HG02588 (cell line): ENCODE data around the gene SLC38A1.
"Not testable (repeated sequence)": the region's sequence is repeated elsewhere in the genome, so short reads cannot be mapped to it uniquely, and the experiment has no call there.

Experiments
- ATAC-seq: cut with Tn5 transposase; IDR thresholded peaks from one replicate; pipeline ENCODE4 v1.9.1; 2021; ENCODE audit warnings: mild to moderate bottlenecking, moderate library complexity; ENCODE audit not compliant: unreplicated experiment

The SLC38A1 gene

DNA sequence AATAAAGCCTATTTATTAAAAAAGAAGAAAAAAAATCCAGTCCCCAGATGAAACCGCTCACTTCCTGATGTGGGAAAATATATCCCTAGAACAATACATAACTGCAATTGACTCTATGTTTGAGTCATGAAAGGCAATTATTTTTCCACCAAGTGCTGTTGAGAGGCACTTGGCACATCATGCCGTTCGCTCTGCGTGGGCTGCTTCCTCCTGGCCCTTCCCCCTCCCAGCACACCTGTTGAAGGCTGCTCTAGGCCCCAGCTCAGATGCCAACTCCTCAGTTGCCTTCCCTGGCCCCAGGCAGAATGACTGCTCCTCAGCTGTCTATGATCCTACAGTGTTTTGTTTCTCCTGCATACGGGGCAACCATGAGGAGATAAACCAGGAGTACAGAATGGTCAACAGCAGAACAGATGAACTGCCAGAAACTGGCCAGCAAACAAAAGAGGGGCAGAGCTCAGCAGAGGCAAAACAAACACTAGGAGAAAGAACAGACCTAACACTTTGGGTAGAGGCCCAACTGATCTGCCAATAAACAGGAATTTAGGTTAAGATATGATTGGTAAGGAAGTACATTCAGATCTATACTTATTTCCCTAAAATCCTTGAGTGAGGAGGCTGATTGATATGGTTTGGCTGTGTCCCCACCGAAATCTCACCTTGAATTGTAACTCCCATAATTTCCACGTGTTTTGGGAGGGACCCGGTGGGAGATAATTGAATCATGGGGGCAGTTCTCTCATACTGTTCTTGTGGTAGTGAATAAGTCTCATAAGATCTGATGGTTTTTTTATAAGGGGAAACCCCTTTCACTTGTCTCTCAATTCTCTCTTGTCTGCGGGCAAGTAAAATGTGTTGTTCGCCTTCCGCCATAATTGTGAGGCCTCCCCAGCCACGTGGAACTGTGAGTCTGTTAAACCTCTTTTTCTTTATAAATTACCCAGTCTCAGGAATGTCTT, 58.6 kb downstream of the SLC38A1 start:
- peak; percentile 61 for ATAC-seq

DNA sequence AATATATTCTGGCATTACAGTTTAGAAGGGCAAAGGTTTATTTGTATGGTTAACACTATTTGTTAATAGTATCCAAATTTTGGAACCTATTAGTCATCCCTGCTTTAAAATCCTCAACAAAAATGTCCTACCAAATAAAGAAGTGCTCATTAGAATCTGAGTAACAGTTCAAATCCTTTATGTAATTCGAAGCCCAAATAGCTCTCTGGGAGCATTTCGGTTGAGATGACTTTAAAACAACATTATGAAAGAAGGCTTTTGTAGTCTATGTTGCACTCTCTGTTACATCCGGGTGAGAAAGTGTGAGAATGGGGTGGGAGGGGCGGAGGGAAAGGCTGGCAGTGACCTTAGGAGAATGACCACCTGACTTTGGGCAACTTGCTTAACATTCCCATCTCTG, 59.7 kb downstream of the SLC38A1 start:
- ATAC-seq, result no peak

DNA sequence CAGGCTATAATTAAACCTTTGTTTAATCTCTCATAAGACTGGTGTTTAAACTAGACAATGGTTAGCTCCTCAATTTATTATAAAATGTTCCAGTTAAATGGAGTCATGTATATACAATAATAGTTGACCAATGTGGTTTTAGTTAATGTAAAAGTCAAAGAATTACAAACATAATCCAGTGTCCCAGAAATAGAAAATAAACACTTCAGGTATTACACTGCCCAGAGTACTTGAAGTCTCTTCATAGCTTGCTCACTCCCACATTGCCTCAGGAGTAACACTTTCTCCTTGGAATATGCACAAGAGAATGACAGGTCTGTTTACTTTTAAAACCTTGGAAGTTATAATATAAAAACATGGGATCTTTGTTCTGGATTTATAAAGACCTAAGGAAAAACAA, 60.5 kb downstream of the SLC38A1 start:
- ATAC-seq, result no peak

DNA sequence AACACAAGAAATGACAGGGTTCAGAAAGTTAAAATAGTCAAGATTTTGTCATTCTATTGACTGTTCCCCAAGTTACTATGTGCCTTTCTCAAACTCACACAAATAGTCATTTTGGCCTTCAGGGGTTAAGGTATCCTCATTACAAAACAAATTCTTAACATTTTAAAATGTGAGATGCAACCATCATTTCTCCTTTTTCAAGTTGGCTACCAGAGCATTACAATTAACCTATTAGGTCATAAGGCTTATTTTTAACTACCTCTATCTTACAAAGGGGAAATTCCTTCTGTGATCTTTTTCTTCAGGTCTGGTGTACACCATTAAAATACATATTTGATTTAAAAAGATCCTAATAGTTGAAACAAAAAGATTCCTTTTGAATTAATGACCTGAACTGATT, 61.2 kb downstream of the SLC38A1 start:
- ATAC-seq, result no peak

DNA sequence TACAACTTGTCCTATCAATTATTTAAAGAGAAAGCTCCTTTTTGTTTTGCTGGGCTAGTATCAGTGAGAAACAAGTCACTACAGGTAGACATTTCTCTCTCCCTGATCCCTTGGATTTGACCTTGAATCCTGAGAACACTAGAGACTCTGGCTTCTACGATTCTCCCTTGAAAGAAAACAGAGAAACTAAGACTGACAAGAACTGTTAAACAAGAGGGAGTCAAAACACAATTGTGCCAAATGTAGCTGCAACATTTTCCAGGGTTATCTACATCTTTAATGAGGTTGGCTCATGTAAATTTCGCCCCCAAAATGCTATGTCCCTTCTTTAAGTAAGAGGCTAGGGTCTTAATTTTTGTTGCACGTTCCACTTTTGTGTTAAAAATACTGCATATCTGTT, 62.4 kb downstream of the SLC38A1 start:
- no peak for ATAC-seq

DNA sequence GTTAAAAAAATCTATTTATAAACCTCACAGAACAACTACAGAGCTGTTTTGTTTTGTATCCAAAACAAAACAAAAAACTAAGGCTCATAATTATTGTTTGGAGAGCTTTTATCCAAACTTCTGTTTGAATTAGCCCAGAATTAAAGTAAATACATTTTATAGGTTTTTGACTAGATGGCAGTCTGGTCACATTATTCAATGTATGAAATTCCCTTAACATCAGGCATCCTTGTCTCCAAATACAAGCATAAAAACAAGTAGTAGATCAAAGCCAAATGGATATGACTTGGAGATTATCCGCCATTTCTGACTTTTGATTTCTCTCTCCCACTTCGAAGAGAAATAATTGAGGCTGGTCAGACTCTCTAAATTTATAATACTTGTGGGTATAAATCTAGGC, 63.5 kb downstream of the SLC38A1 start:
- no peak for ATAC-seq

DNA sequence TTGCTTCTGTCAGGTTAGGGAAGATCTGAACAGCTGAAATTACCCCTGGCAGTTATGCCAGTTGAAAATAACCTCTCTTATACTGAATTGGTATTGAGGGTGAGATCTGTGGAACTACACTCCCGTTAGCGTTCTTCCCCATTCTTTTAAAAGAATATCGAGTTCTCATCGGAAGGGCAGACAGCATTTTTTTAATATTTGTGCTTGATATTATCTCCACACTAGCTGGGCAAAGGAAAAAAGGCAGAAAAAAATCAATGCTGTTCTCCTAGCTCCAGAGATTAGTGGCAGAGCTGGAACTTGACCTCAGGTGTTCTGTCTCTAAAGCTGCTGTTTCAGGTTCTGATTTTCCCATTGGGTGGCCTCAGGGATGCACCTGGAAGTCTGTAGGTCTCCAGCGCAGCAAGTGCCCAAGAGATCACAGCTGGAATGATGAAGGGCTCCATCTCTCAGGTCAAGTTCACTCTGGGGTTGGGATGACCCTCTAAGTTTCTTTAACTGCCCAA, 67.5 kb downstream of the SLC38A1 start:
- no peak for ATAC-seq

DNA sequence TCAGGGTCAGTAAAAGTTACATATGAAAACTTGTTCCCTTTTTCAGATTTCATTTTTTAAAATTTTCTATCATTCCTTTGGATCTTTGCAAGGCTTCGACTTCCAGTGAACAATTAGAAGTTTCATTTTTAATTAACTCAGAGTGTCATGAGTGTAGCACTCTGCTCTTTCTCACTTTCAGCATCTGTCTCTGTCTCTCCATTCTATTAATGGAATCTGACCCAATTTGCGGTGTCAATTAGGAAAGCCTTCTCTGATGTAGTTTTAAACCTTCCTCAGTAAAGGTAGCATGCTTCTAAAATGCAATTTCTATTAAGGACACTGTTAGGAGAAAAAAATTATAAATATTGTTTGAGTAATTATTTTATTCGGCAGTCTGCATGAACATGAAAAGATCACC, 68.3 kb downstream of the SLC38A1 start:
- ATAC-seq, result no peak

DNA sequence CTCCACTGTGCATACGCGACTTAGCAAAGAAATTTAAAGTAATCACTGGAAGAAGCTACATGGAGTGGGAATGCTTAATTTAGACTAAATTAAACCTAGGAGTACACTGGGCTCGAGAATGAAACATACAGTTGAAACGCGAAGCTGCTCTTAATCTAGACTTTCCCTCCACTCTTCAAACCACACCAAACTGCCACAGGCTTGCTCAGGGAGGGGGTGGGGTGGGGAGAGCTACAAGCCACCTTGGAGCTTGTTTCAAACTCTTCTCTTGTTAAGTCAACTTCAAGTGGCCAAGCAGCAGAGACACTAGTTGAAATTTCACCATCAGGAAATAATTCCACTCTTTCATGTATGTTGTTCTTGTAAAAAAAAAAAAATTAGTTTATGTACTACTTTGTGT, 69.9 kb downstream of the SLC38A1 start:
- ATAC-seq, result no peak

DNA sequence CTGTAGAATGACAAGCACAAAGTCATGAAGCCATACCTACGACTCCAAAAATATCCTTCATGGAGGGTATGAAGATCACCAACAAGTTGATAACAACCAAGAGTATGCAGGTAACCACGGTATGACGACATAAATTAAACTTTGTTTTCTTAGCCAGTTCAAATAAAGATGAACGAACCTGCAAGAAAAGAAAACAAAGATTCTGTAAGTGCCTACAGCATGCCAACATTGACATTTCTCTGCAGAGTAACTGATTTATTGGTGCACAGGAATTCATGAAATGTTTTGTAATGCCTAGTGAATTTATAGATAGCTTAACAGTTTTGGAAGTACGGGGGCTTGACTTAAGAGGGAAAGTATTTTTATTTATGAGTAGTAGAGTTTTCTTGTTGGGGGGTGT, 71.0 kb downstream of the SLC38A1 start:
- ATAC-seq, result no peak

DNA sequence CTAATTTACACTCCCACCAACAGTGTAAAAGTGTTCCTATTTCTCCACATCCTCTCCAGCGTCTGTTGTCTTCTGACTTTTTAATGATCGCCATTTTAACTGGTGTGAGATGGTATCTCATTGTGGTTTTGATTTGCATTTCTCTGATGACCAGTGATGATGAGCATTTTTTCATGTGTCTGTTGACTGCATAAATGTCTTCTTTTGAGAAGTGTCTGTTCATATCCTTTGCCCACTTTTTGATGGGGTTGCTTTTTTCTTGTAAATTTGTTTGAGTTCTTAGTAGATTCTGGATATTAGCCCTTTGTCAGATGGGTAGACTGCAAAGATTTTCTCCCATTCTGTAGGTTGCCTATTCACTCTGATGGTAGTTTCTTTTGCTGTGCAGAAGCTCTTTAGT, 78.3 kb downstream of the SLC38A1 start:
- ATAC-seq, result not testable (repeated sequence)

DNA sequence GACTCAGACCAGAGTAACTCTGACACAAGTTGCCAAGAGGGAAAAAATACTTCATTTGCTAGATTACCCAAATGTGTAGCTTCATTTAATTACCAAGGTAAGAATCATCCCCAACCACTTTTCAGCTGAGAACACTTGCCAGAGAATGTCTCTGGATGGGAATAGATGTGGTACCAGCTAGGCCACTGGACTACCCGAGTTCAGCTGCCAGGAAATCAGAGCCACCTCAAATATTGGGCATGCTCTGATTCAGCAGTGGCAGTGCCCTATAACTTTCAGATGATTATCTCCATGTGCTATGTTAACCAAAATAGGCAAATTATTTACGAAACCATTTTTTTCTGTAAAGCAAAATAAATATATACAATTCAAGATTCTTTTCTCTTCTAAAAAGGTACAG, 80.7 kb downstream of the SLC38A1 start:
- no peak for ATAC-seq

DNA sequence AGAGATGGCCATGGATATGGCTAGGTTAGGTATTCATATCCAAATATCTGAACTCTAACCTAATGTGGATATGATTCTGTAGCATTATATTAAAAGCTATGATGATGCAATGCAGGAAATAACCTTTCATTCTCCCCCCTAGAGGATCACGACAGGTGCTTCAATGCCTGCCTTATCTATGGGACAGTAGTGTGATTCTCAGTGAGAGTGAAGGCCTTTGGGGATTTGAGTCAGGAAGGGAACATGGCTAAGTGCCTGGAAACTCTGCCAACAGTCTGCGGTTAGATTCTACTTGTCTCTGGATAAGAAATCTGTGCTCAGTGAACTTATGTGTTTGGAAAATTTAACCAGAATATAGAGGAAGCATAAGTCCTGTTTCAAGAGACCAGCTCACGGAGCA, 81.8 kb downstream of the SLC38A1 start:
- no peak for ATAC-seq

DNA sequence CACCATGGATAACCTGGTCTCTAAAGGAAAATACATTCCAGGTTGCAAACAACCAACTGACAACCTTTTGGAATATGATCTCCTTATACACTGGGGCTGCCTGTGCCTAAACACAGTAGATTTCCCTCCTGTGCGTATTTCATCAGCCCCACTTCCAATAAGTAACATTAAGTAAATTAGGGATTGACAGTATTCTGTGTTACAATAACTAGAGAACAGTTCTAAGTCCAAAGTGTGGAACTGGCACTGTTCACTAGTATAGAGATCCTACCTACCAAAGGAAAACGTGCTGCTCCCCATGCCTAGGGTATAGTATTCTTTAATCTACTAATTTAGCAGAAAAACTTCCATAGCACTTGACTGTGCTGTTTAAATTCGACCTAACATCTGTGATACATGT, 82.8 kb downstream of the SLC38A1 start:
- ATAC-seq, result no peak

DNA sequence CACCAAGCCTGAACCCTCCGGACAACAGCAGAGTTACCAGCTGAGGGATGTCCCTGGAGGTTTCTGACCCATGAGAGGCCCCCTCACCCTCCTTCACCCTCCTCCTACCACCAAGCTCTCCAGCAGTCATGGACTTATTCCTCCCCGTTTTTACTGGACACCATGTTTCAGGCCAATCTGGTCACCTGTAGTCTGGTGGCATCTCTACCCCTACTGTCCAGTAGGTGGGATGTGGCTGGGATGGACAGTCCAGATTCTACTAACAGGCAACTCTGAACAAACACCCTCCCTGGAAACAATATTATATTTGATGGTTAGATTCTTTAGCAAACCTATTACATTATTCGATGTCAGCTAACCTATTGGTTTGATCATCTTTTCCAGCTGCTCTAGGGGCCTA, 83.2 kb downstream of the SLC38A1 start:
- ATAC-seq, result no peak

DNA sequence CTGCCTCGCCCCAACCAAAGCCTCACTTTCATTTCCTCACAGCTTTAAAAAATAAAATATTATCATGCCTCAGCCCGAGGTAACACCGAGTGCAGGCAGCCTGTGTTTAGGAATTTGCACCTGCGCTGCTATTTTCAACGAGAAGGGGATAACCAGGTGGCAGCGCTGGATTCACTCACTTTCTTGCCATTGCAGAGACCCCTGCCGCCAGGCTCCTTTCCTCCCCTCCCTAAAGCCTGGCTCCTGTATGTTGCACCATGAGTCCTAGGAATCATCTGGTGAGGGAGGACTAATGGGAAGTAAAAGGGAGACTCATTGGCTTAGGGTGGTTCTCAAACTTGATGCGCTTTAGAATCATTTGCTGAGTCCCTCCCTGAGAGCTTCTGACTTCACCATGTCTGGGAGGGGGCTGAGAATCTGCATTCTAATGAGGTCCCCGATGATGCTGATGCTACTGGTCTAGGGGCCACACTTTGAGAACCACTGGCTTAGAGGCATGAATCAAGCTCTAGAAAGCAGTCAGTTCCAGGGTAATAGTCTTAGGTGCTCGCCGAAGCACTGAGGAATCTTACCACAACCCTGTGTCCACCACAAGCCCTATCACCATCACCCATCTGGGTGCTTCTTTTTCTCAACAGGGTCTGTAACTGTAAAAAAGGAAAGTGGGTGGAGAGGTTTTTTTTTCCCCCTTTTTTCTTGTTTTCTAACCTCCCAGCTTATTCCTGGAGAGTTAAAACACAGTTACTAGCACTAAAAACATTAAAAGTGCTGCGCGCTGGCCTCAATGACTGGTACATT, 83.8 kb downstream of the SLC38A1 start:
- no peak for ATAC-seq

DNA sequence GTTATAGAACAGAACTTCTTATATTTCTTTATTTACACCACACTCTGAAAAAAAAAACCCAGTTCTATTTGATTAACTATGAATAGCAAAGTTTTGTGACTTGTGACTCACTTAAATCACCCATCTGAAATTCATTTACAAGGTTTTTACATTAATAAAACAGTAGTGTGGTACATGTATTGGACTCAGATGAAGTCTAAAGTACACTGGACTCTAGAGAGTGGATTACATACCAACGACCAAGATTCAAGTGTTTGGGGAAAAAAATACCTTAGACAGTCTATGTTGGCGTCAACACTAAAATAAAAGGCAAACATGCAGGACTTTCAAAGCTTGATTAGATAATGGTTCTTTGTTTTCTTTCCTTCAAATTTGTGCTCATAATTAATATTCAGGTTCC, 85.7 kb downstream of the SLC38A1 start:
- no peak for ATAC-seq

DNA sequence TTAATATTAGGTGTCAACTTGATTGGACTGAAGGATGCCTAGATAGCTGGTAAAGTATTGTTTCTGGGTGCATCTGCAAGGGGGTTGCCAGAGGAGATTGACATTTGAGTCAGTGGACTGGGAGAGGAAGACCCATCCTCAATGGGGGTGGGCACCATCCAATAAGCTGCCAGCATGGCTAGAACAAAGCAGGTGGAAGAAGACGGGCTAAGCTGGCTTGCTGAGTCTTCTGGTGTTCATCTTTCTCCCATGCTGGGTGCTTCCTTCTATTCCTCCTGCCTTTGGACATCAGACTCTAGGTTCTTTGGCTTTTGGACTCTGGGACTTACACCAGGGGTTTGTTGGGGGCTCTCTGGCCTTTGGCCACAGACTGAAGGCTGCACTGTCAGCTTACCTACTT, 87.4 kb downstream of the SLC38A1 start:
- ATAC-seq, result no peak

DNA sequence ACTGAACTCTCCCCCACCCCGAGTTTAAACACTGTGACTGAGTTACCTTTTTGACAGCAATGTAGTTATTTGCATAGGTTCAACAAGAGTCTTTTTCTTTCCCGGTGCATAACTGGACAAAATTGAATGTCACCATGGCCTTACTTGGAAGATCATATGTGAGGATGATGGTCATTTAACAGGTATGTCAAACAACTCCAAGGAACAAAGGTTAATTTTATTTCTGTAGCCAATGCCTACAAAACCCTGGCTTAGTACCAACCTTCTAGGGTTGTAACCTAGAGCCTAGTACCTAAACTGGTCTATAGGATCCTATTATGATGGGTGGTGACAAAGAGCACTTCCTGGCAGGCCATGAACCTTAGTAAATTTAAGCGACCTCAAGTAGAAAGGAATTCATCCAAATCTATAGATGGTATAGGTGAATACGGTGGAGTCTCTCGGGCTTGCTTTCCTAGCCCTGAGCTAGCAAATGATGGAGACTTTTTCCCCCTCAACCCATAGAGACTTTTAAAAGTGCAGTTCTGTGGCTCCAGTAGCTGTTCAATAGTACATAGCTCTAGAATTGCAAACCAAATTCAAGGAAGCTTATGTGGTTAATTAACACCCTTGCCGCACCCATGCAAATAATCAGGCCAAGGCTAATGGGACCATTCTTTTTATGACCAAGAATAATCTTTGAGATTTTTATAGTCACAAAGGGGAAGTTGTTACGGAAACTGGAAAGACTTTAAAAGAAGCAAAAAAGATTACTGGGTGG, 89.0 kb downstream of the SLC38A1 start:
- ATAC-seq, result peak; percentile 58

DNA sequence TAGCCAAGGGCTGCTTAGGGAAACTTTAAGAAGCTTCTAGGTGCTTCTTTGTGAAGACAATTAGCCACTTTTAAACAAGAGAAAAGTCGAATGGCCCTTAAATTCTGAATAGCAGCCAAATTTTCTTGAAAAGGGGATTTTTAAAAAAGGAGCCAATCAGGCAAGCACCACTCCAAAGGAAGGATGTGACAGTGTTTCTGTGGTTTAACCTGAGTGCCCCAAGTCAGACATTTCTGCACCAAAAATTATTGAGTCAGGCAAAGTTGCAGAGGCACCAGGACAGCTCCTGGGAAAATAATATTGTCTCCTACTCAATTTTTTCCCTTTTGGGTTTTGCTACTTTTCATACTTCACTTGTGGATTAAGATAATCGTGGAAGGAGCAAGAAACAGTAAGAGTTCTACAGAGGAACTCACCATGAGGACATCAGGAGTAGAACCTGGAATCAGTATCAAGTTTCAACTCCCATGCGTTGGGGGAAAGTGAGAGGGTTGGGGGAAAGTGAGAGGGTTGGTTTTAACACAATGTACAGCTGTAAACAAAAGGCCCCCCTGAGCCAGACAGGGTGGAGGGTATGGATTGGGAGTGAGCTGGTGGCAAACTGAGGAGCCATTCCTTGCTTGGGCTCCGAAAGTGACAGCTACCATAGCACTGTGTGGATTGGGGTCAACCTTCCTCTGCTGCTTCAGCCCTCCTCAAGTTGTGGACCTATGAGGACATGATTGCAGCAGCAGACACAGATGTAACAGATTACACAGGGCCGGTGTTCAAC, 90.8 kb downstream of the SLC38A1 start:
- ATAC-seq, result no peak
